Stimulated activated CD4-positive, alpha-beta T cell treated with anti-CD3 and anti-CD28 coated beads, Interleukin-15, amount 100 ng/mL, for 1 hour (primary cell): Measurements from ENCODE around the gene MARS2.
A peak's percentile ranks its signal among the peaks of the same experiment; 100 is the strongest.
"Not testable (repeated sequence)": the region's sequence is repeated elsewhere in the genome, so short reads cannot be mapped to it uniquely, and the experiment has no call there.

Source experiments
- DNase-seq, 2 donors: peaks; one replicate each; pipeline ENCODE4 v3.0.0-alpha.2; 2020; ENCODE audit warnings: low read depth in 1 of 2, low spot score in 1 of 2

MARS2 gene

GRCh38 chr2:197705121-197705911, at the start of gene MARS2:
MARS2 (plus strand) TSS chr2:197705369; CDS start chr2:197705406, 37 bp downstream.
- DNase-seq: peak; percentile 85 to 90

- DNase-seq: no peak
These were observed 47.6 kb upstream of the MARS2 start for GRCh38 chr2:197657562-197657961.

GRCh38 chr2:197661626-197662025, 43.5 kb upstream of the MARS2 start:
- no peak for DNase-seq

GRCh38 chr2:197666277-197666676, 38.9 kb upstream of the MARS2 start:
- DNase-seq: no peak

- DNase-seq: no peak
These were observed 36.9 kb upstream of the MARS2 start for GRCh38 chr2:197668296-197668695.

GRCh38 chr2:197669077-197669476, 36.1 kb upstream of the MARS2 start:
- DNase-seq: no peak

- DNase-seq: no peak
These were observed 32.7 kb upstream of the MARS2 start for GRCh38 chr2:197672371-197672893.

GRCh38 chr2:197673106-197673505, 32.1 kb upstream of the MARS2 start:
- DNase-seq: no peak

GRCh38 chr2:197673606-197674005, 31.6 kb upstream of the MARS2 start:
- DNase-seq: no peak

GRCh38 chr2:197674060-197674459, 31.1 kb upstream of the MARS2 start:
- DNase-seq: no peak

GRCh38 chr2:197674591-197674990, 30.6 kb upstream of the MARS2 start:
- no peak for DNase-seq

GRCh38 chr2:197675246-197675645, 29.9 kb upstream of the MARS2 start, which contains the start of gene RFTN2:
RFTN2 (minus strand) TSS chr2:197675587; CDS start chr2:197675458, 129 bp downstream.
- DNase-seq: no peak

- DNase-seq: no peak
These were observed 29.4 kb upstream of the MARS2 start for GRCh38 chr2:197675711-197676188.

GRCh38 chr2:197677056-197677455, 28.1 kb upstream of the MARS2 start:
- no peak for DNase-seq

GRCh38 chr2:197677483-197677882, 27.7 kb upstream of the MARS2 start:
- DNase-seq: no peak

GRCh38 chr2:197695206-197695605, 10.0 kb upstream of the MARS2 start:
- DNase-seq: not testable (repeated sequence)

- not testable (repeated sequence) for DNase-seq
These were observed 9.2 kb upstream of the MARS2 start for GRCh38 chr2:197695971-197696370.

- not testable (repeated sequence) for DNase-seq
These were observed 8.6 kb upstream of the MARS2 start for GRCh38 chr2:197696571-197696970.

- DNase-seq: not testable (repeated sequence)
These were observed 5.4 kb upstream of the MARS2 start for GRCh38 chr2:197699724-197700123.

GRCh38 chr2:197700960-197701359, 4.2 kb upstream of the MARS2 start:
- DNase-seq: no peak

- DNase-seq: no peak
These were observed 592 bp upstream of the MARS2 start for GRCh38 chr2:197704434-197705120.
